ENCODE measurements around the gene SLC39A8. TPM values are rescaled to one million over a fixed set of nuclear protein-coding genes. Genes with fewer than 3 reads are reported as not detected.

The SLC39A8 gene
- polyA plus RNA-seq, 3 donors from 2014 or later: 21.3 to 30.6 (median 28.6) TPM

DNA sequence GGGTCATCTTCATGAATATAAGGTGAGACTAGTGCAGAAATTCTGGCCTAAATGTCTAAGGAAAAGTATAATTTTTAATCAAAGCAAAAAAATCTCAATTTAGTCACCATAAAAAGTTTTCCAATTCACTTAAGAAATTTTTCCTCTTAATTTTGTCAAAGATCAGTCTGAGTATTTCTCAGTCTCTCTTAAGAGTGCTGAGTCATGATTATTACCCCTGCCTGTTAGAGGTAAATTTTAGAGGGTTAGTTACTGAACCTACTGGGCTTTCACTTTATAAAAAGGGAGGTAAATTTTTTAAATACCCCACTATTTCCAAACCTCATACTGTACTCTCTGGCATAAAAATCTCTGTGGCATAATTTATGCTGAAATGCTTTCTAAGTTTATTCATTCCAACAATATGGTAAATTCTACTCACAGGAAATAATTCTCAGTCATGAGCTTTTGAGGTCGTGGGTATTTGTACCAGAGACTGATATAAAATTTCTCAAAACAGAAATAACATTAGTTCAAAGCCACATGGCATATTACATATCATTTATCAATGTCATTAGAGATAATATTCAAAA, 122.4 kb downstream of the SLC39A8 start:
- Mint-ChIP-seq H3K4me1 (no peaks in the 10 kb centered on the region), H3K36me3 (no peaks in the 10 kb centered on the region), H3K27me3 (ENCODE audit: low read depth in 3 of 3) (peaks cover 0 to 8% (median 2%) of the 10 kb centered on the region in 3 donors), H3K27ac (no peak overlapping the region), H3K4me3 (no peak overlapping the region), H3K9me3 (peaks cover 0 to 8% (median 1%) of the 10 kb centered on the region in 6 donors)
- DNase-seq: no peak

DNA sequence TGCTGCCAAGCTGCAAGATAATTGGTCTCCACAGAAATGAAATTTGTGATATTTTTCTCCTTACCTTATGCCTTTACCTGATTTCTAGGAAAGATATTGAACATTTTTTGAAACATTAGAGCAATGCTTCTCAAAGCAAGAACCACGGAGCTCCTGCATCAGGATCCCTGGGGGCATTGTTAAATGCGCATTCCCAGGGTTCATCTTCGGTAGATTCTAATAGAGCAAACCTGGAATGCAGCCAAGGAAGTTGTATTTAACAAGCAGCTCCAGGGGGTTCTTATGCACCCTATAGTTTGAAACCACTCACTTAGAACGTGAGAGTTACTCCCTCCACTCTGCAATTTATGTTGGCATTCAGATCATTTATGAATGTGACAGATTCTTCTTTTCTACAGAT, 126.2 kb downstream of the SLC39A8 start:
- no peaks in the 10 kb centered on the region for H3K4me1 Mint-ChIP-seq
- peaks cover 0 to 8% (median 2%) of the 10 kb centered on the region in 3 donors for H3K27me3 Mint-ChIP-seq (ENCODE audit: low read depth in 3 of 3)
- H3K36me3 Mint-ChIP-seq: no peaks in the 10 kb centered on the region
- DNase-seq: no peak
- peaks cover 0 to 4% (median 0%) of the 10 kb centered on the region in 6 donors for H3K9me3 Mint-ChIP-seq
- no peak overlapping the region for H3K4me3 Mint-ChIP-seq
- H3K27ac Mint-ChIP-seq: no peak overlapping the region

DNA sequence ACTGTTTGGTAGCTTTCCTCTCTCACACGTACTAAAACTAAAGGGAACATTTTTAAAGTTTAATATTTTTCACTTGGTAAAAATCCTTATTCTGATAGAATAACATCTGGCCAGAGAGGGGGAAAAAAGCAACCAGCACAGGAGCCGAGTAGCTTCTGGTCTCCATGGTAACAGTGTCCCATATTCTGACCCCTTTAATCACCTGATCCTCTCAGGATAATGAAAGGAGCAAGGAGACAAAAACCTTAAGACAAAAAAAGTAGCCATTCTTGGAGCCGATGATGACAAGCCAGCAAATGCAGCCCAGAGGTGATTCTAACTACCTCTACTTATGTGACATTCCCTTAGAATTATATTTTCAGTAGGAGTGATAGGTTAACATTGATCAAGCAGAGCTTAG, 126.6 kb downstream of the SLC39A8 start:
- Mint-ChIP-seq H3K27me3 (ENCODE audit: low read depth in 3 of 3) (peaks cover 0 to 8% (median 2%) of the 10 kb centered on the region in 3 donors), H3K4me3 (no peak overlapping the region), H3K9me3 (peaks cover 0 to 4% (median 0%) of the 10 kb centered on the region in 6 donors), H3K27ac (no peak overlapping the region), H3K4me1 (no peaks in the 10 kb centered on the region), H3K36me3 (no peaks in the 10 kb centered on the region)
- no peak for DNase-seq

DNA sequence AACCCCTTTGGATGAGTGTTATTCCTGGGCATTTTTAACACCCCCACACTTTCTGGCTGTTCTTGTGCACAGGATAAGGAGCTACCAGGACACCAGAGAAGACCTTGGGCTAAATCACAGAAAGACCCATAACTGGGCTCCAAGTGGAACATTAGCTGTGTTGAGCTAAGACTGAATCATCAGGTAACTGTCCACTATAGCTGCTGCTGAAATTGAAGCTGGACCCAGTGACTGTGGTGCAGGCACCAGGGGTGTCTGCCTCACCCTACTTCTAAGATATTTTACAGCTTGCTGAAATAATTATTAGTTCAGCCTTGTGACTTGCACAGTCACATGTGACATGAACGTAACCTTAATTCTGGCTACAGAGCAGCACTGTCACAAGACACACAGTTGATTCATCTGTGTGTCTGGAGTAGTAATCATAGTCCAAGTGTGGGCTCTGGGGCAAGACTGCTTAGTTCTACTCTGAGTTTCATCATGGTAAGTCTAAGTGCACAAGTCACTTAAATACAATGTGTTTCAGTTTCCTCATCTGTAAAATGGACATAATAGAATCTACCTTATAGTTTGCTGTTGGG, 127.4 kb downstream of the SLC39A8 start:
- H3K27ac Mint-ChIP-seq: no peak overlapping the region
- no peaks in the 10 kb centered on the region for H3K4me1 Mint-ChIP-seq
- no peaks in the 10 kb centered on the region for H3K36me3 Mint-ChIP-seq
- H3K4me3 Mint-ChIP-seq: no peak overlapping the region
- H3K9me3 Mint-ChIP-seq: peaks cover 0 to 4% (median 0%) of the 10 kb centered on the region in 6 donors
- no peak for DNase-seq
- H3K27me3 Mint-ChIP-seq (ENCODE audit: low read depth in 3 of 3): peaks cover 0 to 13% (median 2%) of the 10 kb centered on the region in 3 donors

DNA sequence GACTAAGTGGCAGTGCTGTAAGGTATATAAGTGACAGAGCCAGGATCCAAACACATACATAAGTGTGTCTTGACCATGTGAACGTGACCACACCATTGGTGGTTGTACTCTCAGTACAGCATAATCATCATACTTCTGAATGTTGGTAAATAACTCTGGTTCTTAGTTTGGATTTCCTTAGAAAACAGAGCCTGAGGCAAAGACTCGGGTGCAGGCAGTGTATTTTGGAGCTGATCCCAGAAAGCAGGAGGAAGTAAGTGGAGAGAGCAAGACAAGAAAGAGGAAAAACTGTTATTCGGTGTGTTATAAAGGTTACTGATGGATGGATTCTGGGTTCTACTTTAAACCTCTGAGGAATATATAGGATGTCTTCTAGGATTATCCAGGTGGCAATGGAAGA, 127.9 kb downstream of the SLC39A8 start:
- DNase-seq: no peak
- no peaks in the 10 kb centered on the region for H3K4me1 Mint-ChIP-seq
- H3K36me3 Mint-ChIP-seq: no peaks in the 10 kb centered on the region
- H3K27ac Mint-ChIP-seq: no peak overlapping the region
- peaks cover 0 to 4% (median 0%) of the 10 kb centered on the region in 6 donors for H3K9me3 Mint-ChIP-seq
- peaks cover 0 to 13% (median 2%) of the 10 kb centered on the region in 3 donors for H3K27me3 Mint-ChIP-seq (ENCODE audit: low read depth in 3 of 3)
- H3K4me3 Mint-ChIP-seq: no peak overlapping the region

DNA sequence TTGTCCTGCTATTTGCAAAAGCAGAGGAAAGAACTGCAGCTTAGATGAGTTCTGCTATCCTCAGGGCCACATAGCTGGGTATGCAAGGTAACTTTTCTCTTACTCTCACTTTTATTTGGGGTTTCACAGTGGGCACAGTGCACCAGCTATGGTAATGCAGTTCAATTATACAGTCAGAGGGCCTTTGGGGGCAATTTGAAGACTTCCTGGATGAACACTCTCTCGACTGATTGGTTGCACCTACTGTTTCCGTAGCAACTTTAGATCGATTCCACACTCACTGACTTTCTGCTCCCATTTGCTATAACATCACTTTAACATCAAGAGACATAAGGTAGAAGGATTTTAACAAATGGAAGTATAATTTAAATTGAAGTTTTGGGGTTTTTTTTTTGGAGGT, 128.6 kb downstream of the SLC39A8 start:
- H3K36me3 Mint-ChIP-seq: no peaks in the 10 kb centered on the region
- peaks cover 0 to 4% (median 0%) of the 10 kb centered on the region in 6 donors for H3K9me3 Mint-ChIP-seq
- peaks cover 0 to 9% (median 0%) of the 10 kb centered on the region in 3 donors for H3K27me3 Mint-ChIP-seq (ENCODE audit: low read depth in 3 of 3)
- H3K27ac Mint-ChIP-seq: no peak overlapping the region
- no peak for DNase-seq
- H3K4me1 Mint-ChIP-seq: no peaks in the 10 kb centered on the region
- H3K4me3 Mint-ChIP-seq: no peak overlapping the region

DNA sequence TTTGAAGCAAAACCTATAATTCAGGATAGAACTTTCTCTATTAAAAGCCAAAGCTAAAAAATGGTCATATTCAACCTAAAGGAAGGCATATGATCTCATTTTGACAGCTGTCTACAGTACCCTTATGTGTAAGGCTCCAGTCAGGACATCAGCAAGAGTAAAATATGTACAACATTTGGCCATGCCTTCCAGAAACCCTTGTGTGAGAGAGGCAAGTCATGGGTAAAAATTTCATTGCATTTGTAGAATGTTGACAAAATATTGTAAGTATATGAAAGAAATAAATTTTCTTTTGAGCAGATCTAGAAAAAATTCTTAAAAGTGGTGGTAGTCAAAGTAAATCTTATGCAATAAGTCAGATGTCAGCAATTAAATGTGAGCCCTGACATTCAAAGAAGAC, 132.3 kb downstream of the SLC39A8 start:
- Mint-ChIP-seq H3K27ac (no peak overlapping the region), H3K4me3 (no peak overlapping the region), H3K36me3 (no peaks in the 10 kb centered on the region), H3K27me3 (ENCODE audit: low read depth in 3 of 3) (peaks cover 0 to 5% (median 0%) of the 10 kb centered on the region in 3 donors), H3K9me3 (peaks cover 0 to 3% (median 0%) of the 10 kb centered on the region in 6 donors), H3K4me1 (no peaks in the 10 kb centered on the region)
- no peak for DNase-seq

Other genes with a start within 250 kb of the SLC39A8 start
- 10 to 100 TPM in 1 of 3 donors, 1 to 10 TPM in 2; 9.4 to 16.0 (median 9.4) TPM for gene NFKB1, start 155.9 kb upstream of the SLC39A8 start, polyA plus RNA-seq

Measured in immature natural killer cell (primary cell).